ENCODE results near the gene NTN1. TPM values are rescaled to one million over a fixed set of nuclear protein-coding genes. Genes with fewer than 3 reads are reported as not detected.

NTN1 gene
- polyA plus RNA-seq, 3 donors = 0.03 to 0.04 TPM; not detected in 1

DNA sequence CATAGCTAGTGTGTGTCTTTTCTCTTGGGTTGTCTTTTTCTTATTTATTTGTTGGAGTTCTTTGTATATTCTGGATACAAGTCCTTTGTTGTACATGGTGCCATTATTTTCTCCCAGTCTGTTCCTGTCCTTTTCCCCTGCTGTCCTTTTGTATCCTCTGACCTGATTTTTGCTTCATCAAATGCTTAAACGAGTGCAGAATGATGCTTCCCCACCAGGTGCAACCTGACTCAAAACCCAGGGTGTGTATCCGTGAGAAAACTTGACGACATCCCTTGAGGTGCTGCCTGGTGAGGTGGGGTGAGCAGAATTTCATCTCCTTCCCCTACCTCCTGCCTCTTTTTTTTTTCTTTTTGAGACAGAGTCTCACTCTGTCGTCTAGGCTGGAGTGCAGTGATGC, 88.6 kb downstream of the NTN1 start:
- no peaks in the 10 kb centered on the region for H4K20me1 ChIP-seq (ENCODE audit: insufficient read depth, low read length)
- peaks cover 6% of the 10 kb centered on the region for H3K4me1 Mint-ChIP-seq
- H3K9me3 Mint-ChIP-seq = peaks cover 0 to 2% (median 0%) of the 10 kb centered on the region in 7 donors
- H3K4me1 ChIP-seq (ENCODE audit: control insufficient read depth in 1 of 2, insufficient read depth in 2 of 2, low read length in 2 of 2) = no peaks in the 10 kb centered on the region
- H3K79me2 ChIP-seq (ENCODE audit: insufficient read depth, low read length) = no peaks in the 10 kb centered on the region
- H3K27ac ChIP-seq (ENCODE audit: low read depth in 1 of 2, low read length in 2 of 2) = no peak overlapping the region
- H2AFZ ChIP-seq (ENCODE audit: insufficient read depth, low read depth, low read length, poor library complexity, severe bottlenecking) = no peak overlapping the region
- no peak overlapping the region for H3K4me3 ChIP-seq (replicated peaks in 1 of 3; ENCODE audit: low read depth in 2 of 3, low read length in 3 of 3)
- H3K27me3 Mint-ChIP-seq (ENCODE audit: low read depth in 3 of 3) = peaks cover 2 to 9% (median 5%) of the 10 kb centered on the region in 3 donors
- no peaks in the 10 kb centered on the region for H3K27me3 ChIP-seq (ENCODE audit: control insufficient read depth in 2 of 2, insufficient read depth in 2 of 2, low read length in 2 of 2)
- TF ChIP-seq, protein P1, sequence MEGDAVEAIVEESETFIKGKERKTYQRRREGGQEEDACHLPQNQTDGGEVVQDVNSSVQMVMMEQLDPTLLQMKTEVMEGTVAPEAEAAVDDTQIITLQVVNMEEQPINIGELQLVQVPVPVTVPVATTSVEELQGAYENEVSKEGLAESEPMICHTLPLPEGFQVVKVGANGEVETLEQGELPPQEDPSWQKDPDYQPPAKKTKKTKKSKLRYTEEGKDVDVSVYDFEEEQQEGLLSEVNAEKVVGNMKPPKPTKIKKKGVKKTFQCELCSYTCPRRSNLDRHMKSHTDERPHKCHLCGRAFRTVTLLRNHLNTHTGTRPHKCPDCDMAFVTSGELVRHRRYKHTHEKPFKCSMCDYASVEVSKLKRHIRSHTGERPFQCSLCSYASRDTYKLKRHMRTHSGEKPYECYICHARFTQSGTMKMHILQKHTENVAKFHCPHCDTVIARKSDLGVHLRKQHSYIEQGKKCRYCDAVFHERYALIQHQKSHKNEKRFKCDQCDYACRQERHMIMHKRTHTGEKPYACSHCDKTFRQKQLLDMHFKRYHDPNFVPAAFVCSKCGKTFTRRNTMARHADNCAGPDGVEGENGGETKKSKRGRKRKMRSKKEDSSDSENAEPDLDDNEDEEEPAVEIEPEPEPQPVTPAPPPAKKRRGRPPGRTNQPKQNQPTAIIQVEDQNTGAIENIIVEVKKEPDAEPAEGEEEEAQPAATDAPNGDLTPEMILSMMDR (IDR thresholded peaks at IDR 0.05) = no peak
- no peak overlapping the region for H3K9ac ChIP-seq (ENCODE audit: insufficient read depth, low read length, poor library complexity, severe bottlenecking)
- no peak overlapping the region for H3K4me2 ChIP-seq (replicated peaks; ENCODE audit: extremely low read depth, low read length, poor library complexity, severe bottlenecking)
- WGBS (ENCODE audit: insufficient coverage) = no CpG with 5 or more reads among the region's 4 CpGs
- intact Hi-C loops (cut with micrococcal nuclease) = no loop called here
- no peaks in the 10 kb centered on the region for H3K9me3 ChIP-seq (replicated peaks in 1 of 2; ENCODE audit: control insufficient read depth in 1 of 2, insufficient read depth in 1 of 2, low read length in 2 of 2)
- no peaks in the 10 kb centered on the region for H3K36me3 Mint-ChIP-seq
- no peak for DNase-seq
- H3K27ac Mint-ChIP-seq = no peak overlapping the region
- no peaks in the 10 kb centered on the region for H3K36me3 ChIP-seq (replicated peaks in 1 of 2; ENCODE audit: control insufficient read depth in 1 of 2, insufficient read depth in 2 of 2, low read length in 2 of 2)
- no peak overlapping the region for H3K4me3 Mint-ChIP-seq

DNA sequence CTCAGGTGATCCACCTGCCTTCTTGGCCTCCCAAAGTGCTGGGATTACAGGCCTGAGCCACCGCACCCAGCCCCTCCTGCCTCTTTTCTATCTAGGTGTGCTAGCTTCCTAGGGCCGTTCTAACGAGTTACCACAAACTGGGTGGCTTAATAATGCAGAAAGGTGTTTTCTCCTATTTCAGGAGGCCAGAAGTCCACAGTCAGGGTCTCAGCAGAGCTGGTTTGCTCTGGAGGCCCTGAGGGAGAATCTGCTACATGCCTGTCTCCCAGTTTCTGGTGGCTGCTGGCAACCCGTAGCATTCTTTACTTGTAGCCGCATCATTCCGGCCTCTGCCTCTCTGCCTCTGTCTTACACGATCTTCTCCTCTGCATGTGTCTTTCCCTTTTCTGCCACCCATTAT, 89.2 kb downstream of the NTN1 start:
- no peak overlapping the region for H3K9ac ChIP-seq (ENCODE audit: insufficient read depth, low read length, poor library complexity, severe bottlenecking)
- H3K4me1 ChIP-seq (ENCODE audit: control insufficient read depth in 1 of 2, insufficient read depth in 2 of 2, low read length in 2 of 2) = peaks cover 0 to under 1% of the 10 kb centered on the region in 2 donors
- H3K9me3 Mint-ChIP-seq = no peaks in the 10 kb centered on the region
- H3K27me3 Mint-ChIP-seq (ENCODE audit: low read depth in 3 of 3) = peaks cover 2 to 12% (median 10%) of the 10 kb centered on the region in 3 donors
- H3K27ac ChIP-seq (ENCODE audit: low read depth in 1 of 2, low read length in 2 of 2) = no peak overlapping the region
- H3K36me3 ChIP-seq (replicated peaks in 1 of 2; ENCODE audit: control insufficient read depth in 1 of 2, insufficient read depth in 2 of 2, low read length in 2 of 2) = no peaks in the 10 kb centered on the region
- H4K20me1 ChIP-seq (ENCODE audit: insufficient read depth, low read length) = no peaks in the 10 kb centered on the region
- H3K27me3 ChIP-seq (ENCODE audit: control insufficient read depth in 2 of 2, insufficient read depth in 2 of 2, low read length in 2 of 2) = no peaks in the 10 kb centered on the region
- H2AFZ ChIP-seq (ENCODE audit: insufficient read depth, low read depth, low read length, poor library complexity, severe bottlenecking) = no peak overlapping the region
- H3K4me2 ChIP-seq (replicated peaks; ENCODE audit: extremely low read depth, low read length, poor library complexity, severe bottlenecking) = no peak overlapping the region
- H3K27ac Mint-ChIP-seq = peak overlapping the region in 1 of 7 donors; percentile 24
- no peak overlapping the region for H3K4me3 ChIP-seq (replicated peaks in 1 of 3; ENCODE audit: low read depth in 2 of 3, low read length in 3 of 3)
- WGBS (ENCODE audit: insufficient coverage) = 92% methylated on average over 4 of the region's 7 CpGs
- H3K4me1 Mint-ChIP-seq = peaks cover 9% of the 10 kb centered on the region
- H3K4me3 Mint-ChIP-seq = no peak overlapping the region
- DNase-seq = no peak
- H3K9me3 ChIP-seq (replicated peaks in 1 of 2; ENCODE audit: control insufficient read depth in 1 of 2, insufficient read depth in 1 of 2, low read length in 2 of 2) = no peaks in the 10 kb centered on the region
- no peaks in the 10 kb centered on the region for H3K79me2 ChIP-seq (ENCODE audit: insufficient read depth, low read length)
- intact Hi-C loops (cut with micrococcal nuclease) = no loop called here
- H3K36me3 Mint-ChIP-seq = no peaks in the 10 kb centered on the region
- TF ChIP-seq, protein P1 (IDR thresholded peaks at IDR 0.05) = no peak
